ENCODE results near the gene LPCAT1.
"Not testable (repeated sequence)": the region's sequence is repeated elsewhere in the genome, so short reads cannot be mapped to it uniquely, and the experiment has no call there.

The LPCAT1 gene

GRCh38 chr5:1508659-1509290 lies 15.0 kb downstream of the LPCAT1 start:
- DNase-seq (ENCODE audit: low read depth), result no peak

GRCh38 chr5:1507961-1508658 lies 15.7 kb downstream of the LPCAT1 start:
- no peak for DNase-seq (ENCODE audit: low read depth)

DNA sequence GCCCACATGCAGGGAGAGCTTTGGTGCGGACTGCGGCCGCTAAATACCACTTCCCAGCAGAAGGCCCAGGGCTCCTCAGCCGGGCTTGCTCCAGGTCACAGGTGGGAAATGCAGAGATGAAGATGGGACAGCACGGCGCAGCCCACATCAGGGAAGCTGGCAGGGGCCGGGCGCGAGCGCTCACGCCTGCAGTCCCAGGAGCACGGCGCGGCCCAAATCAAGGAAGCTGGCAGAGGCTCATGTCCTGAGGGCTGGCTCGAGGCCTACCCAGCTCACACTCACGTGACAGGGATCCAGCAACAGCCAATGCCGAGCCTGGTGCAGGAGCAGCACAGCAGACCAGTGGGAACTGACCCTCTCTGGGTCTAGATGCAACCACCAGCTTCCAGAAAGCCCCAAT lies 16.3 kb downstream of the LPCAT1 start:
- no peak for DNase-seq (ENCODE audit: low read depth)

- DNase-seq (ENCODE audit: low read depth), result no peak
Observed at GRCh38 chr5:1507014-1507375, 16.8 kb downstream of the LPCAT1 start.

DNA sequence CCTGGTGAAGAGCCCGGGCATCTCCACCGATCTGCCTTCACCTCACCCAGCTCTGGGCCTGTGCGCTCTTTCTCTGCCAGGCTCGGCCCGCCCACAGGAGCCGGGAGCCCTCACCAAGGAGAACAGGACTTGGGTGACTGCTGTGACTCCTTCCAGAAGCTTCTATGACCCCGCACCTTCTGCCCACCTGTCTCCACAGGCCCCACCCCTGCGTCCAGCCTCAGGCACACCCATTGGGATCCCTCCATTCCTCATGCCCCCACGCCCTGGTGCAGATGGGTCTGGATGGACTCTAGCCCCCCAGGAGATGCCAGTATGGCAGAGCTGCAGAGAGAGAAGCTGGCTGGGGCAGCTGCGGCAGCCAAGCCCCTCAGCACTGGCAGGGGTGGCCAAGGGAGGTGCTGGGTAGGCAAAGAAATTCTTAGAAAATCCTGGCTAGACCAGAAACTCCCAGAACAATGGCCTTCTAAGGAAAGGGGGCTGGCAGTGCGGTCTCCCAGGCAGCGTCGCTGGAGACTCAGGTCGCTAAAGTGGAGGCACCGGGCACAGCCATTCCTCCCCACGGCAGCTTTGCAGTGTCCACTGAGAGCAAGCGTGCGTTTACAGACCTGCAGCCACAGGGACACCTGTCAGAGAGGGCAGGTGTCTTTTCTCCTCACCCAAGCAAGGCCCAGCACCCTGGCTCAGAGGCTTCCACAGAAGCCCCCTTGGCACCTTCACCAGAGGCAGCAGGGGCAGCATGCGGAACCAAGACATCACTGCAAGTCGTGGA lies 17.3 kb downstream of the LPCAT1 start:
- DNase-seq (ENCODE audit: low read depth), result no peak

DNA sequence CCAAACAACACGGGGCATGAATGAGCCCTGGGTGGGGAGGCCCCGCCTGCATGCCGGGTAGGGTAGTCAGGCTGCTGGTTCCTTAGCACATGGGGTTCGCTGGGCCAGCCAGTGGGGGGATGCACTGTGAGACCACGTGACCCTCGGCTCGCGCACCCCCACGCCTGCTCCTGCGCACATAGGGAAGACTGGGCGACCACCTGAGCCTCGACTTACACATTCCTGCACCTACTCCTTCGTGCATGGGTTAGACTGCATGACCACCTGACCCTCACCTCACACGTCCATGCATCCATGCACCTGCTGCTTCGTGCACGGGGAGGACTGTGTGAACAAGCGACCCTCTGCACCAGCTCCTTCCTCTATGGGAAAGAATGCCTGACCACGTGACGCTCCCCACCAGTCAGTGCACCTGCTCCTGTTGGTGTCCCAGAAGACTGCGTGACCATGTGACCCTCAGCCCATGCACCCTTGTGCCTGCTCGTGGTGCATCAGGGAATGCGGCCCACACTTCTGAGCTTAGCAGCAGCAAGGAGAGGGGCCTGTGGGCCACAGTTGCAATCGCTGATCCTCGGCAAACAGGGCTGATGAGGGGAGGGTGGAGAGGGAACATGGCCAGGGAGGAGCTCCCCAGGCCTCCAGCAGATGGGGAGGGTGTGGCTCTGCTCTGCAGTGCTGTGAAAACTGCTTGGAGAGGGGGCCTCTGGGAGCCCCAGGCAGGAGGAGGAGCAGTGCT lies 18.1 kb downstream of the LPCAT1 start:
- no peak for DNase-seq (ENCODE audit: low read depth)

DNA sequence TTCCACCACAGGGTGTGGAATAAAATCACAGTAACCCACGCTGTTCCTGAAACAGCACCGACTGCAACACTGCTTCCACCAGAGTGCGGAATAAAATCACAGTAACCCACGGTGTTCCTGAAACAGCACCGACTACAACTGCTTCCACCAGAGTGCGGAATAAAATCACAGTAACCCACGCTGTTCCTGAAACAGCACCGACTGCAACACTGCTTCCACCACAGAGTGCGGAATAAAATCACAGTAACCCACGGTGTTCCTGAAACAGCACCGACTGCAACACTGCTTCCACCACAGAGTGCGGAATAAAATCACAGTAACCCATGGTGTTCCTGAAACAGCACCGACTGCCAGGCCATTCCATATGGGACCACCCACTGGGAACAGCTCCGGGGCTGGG lies 18.7 kb downstream of the LPCAT1 start:
- DNase-seq (ENCODE audit: low read depth), result not testable (repeated sequence)

- DNase-seq (ENCODE audit: low read depth), result no peak
Observed at GRCh38 chr5:1504617-1505016, 19.1 kb downstream of the LPCAT1 start.

- no peak for DNase-seq (ENCODE audit: low read depth)
Observed at GRCh38 chr5:1504069-1504595, 19.6 kb downstream of the LPCAT1 start.

DNA sequence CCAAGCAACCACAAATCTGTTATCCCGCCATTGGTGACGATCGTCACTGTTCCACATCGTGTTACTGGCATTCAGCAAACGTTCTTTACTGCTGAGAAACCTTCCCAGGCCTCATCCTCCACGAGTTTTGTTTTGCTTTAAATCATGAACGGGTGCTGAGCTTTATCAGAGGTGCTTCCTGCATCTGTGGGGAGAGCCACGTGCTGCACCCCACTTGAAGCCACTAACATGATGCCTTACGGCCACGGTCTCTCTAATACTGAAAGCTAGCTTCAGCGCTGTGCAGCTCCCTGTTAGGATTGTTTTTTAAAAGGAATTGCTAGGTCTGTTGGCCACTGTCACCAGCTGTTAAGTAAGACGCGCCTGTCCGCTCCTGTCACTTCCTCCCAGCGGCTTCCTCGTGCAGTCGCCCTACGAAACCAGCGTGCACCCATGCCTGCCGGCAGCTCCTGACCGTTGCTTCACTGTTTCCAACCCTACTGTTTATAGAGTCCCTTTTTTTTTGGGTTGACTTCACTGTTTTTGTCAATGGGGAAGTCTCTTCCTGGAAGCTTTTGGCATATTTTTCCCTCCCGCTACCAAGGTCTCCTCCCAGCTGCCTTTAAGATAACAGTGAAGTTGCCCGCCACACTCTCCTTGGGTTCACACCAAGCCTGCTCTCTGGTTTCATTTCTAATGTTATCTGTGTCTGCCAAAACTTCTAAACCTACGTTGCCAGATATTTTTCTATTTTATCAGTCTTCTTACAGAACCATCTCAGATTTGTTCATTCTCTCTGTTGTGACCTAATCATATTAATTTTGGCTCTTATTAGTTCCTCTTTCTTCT lies 20.3 kb downstream of the LPCAT1 start:
- DNase-seq (ENCODE audit: low read depth), result no peak

GRCh38 chr5:1502737-1503120 lies 21.0 kb downstream of the LPCAT1 start:
- no peak for DNase-seq (ENCODE audit: low read depth)

DNA sequence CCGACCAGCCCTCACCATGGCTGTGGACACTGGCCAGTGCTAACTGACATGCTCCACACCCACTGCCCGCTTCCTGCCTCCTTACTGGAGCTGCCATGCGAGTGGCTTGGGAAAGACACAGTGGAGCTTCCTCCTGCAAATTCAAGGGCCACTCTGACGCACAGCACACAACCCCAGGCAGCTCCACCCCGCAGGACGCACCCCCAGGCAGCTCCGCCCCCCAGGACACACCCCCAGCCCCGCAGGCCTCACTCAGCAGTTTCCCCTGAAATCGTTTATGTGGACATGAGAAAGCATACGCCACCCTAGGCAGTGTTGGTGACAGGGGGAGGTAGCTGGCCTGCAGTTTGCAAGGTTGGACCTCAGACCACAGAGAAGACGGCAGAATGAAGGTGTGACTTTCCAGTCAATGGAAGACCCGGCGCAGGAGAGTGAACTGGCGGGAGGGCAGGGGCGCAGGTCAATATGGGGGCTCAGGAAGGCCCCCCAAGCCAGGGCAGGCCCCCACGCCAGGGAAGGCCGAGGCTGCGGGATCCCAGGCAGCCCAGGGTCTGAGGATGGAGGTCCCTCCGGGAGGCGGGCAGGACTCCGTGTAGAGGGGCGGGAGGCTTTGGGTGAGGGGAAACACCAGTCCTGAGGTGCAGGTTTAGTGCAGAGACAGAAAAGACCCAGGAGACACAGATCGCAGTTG lies 21.6 kb downstream of the LPCAT1 start:
- no peak for DNase-seq (ENCODE audit: low read depth)

DNA sequence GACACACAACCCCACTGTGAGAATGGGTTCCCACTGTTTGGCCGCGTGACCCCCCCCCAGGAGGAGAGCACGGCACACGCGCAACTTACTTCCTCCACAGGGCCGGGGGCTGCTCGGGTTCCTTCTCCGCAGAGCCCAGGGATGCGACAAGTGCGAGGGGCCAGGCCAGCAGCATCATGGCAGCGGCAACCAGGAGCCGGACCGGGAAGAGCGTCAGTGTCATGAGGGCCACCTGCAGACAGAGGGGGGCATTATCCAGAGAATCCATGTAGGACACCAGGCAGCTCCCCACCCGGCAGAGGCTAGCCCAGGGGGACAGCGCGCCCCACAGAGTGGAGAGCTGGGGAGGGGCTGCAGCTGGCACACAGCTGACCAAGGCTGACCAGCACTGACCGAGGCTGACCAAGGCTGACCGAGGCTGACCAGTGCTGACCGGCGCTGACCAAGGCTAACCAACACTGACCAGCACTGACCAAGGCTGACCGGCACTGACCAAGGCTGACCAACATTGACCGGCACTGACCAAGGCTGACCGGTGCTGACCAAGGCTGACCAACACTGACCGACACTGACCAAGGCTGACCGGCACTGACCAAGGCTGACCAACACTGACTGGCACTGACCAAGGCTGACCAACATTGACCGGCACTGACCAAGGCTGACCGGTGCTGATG lies 22.3 kb downstream of the LPCAT1 start:
- DNase-seq (ENCODE audit: low read depth), result no peak

- no peak for DNase-seq (ENCODE audit: low read depth)
Observed at GRCh38 chr5:1500411-1501091, 23.2 kb downstream of the LPCAT1 start.

DNA sequence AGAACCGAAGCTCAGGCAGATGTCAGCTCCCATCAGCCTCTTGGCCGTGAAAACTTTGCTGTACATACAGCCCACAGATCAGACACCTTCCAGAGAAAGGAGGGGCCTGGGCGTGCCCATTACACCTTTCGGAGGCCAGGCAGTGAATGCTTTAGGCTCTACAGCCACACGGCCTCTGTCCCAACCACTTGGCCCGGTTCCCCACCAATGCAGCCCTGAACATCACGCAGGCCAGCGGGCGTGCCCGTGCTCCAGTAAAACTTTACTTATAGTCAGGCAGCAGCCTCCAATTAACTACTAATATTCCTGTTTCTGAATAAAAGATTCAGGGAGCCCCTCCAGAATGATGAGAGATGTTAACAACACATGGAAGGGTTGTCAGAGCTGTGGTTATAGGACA lies 23.9 kb downstream of the LPCAT1 start:
- no peak for DNase-seq (ENCODE audit: low read depth)

DNA sequence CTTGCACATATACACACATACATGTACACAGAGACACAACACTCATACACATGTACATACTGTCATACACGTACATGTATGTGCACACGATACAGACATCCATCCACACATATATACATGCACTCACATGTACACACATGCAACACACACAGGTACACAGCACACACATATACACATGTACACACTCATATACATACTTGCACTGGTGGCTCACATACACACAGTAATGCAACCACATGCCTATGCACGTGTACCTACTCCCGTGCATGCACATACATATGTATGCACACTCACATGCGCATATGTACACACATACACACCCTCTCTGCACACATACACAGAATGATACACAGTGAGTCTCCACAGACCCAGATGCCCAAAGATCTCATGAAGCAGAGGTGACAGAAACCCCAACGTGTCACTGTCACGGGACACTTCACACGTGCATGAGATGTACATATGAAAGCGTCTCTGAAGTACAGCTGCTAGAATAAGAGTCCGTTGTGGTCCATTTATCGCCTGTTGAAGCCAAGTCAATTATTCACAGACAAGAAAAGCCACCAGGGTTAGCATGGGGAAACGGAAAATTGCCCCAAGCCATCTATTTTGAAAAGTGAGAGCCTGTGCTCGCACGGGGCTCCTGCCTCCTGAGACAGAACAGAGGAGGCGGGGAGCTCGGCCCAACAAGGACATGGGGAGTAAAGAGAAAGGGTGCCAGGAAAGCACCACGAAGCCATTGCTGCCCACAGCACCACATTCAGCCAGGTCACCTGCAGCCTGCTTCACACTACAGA lies 24.9 kb downstream of the LPCAT1 start:
- DNase-seq (ENCODE audit: low read depth), result no peak

DNA sequence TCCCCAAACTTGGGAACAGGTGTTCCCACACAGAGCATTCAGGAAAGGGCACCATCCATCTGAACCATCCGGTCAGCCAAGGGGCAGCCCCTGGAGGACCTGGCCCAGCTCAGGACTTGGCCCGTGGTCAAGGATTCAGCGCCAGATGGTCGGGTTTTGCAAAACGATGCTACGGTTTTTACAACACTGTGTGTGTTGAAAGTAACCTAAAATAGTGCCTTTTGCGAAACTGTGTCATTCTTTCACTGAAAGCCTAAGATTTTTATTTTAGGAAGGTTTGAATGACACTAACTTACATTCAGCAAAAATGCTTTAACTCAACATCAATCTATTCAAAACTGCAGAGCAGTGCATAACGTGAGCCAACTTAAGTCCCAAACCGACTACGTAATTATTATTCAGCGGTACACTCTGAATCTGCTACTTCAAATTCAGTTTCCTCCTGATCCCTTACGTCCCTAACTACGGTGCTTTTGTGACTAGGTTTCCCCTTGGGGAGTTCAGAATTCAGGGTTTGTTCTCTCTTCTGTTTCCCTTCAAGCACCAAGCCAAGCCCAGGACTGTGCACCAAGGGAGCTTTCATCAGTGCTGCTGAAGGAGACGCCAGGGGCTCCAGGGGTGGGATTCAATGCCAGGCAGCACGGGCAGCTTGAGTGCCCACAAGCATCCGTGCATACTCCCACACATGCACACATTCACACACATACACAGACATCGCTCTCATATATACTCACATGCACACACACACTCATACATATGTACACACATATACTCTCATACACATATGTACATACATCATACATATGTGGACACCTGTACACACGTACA lies 25.8 kb downstream of the LPCAT1 start:
- DNase-seq (ENCODE audit: low read depth), result no peak

DNA sequence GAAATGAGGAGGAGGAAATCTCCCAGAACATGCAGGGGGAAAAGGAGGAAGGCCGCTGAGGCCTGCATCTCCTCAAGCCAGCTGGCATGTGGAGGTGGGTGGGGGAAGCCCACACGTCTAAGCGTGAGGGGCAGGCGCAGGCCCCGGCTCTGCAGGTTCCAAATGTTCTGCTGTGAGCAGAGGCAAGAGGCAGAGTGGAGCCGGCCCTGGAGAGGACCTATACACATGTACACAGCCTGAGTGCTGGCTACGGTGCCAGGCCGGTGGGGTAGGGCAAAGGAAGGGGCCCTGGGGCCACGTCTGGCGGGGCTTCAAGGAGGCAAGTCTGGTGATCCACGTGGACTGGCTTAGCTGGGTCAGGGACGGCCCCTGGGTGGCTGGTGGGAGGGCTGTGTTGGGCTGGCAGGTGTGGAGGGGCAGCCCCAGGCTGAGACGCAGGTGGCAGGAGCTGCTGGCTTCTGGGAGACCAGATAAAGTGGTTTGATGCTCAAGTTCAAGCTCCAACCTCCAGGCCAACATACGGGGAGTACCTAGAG lies 26.4 kb downstream of the LPCAT1 start:
- no peak for DNase-seq (ENCODE audit: low read depth)

Measured in non-pigmented ciliary epithelial cell (primary cell).